CD4-positive, alpha-beta T cell treated with Interleukin-15 for 4 hours (primary cell): Measurements from ENCODE around the gene ENKUR.
A peak's percentile ranks its signal among the peaks of the same experiment; 100 is the strongest.
"Not testable (repeated sequence)": the region's sequence is repeated elsewhere in the genome, so short reads cannot be mapped to it uniquely, and the experiment has no call there.

Experiments used
- DNase-seq: peaks from one replicate; pipeline ENCODE4 v3.0.0-alpha.2; 2020; ENCODE audit warnings: low spot score

Gene ENKUR

DNA sequence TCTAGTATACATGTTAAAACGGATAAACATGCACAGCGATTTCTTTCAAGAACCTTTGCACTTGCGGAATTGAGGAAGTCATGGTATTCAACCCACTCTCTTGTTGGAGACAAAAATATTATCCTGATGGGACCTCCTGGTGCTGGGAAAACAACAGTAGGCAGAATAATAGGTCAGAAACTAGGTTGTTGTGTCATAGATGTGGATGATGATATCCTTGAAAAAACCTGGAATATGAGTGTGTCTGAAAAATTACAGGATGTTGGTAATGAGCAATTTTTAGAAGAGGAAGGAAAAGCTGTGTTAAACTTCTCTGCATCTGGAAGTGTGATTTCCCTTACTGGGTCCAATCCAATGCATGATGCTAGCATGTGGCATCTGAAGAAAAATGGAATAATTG is 7.3 kb upstream of the ENKUR start:
- no peak for DNase-seq

DNA sequence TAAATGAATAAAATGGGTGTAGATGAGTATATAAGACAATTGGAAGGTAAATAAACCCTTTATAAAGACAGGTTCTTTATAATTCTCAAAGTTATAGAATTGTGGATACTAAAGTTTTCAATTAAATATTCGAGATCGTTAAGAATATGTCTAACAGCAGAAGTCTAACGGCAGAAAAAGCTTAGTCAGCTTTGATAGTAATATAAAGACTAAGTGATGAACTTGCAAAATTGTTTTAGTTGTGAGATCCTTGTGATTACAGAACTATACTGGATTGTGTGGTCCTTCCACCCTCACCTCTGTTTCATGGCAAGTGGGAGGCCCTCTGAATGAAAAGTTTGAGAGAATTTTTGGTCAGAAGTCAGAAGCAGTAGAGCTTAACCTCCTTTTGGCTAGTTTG is 2.7 kb upstream of the ENKUR start:
- no peak for DNase-seq

GRCh38 chr10:25017661-25018060 is 1.7 kb upstream of the ENKUR start:
- DNase-seq, result no peak

DNA sequence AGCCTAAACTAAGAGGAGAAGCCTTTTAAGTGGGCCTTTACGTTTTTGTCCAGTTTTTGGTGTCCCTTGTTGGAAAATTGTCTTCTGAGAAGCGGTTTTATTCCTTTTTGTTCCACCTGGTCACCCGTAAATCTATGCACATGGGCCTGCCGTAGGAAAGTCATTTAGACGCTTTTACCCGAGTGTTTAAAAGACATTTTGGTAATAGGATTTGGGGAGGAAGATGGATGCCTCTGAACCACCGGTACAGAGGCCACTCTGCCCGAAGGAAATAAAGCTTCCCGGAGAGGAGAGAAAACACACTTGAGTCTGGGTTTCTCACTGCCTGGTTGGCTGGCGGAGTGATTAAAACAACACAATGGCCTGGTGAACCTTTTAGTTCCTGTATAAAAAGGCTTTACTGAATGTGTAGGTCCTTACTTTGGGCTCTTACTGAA is 1.2 kb upstream of the ENKUR start:
- no peak for DNase-seq

GRCh38 chr10:25016376-25017153 is 607 bp upstream of the ENKUR start, which contains the start of gene THNSL1:
THNSL1 (plus strand) TSS chr10:25016612; CDS start chr10:25023224, 6,612 bp downstream.
- DNase-seq, result peak; percentile 98

GRCh38 chr10:25014579-25014978 is 1.4 kb downstream of the ENKUR start:
- DNase-seq, result no peak

- not testable (repeated sequence) for DNase-seq
Measured at GRCh38 chr10:25011591-25011990, 4.4 kb downstream of the ENKUR start.

GRCh38 chr10:24998044-24998443 is 17.9 kb downstream of the ENKUR start:
- DNase-seq, result no peak

DNA sequence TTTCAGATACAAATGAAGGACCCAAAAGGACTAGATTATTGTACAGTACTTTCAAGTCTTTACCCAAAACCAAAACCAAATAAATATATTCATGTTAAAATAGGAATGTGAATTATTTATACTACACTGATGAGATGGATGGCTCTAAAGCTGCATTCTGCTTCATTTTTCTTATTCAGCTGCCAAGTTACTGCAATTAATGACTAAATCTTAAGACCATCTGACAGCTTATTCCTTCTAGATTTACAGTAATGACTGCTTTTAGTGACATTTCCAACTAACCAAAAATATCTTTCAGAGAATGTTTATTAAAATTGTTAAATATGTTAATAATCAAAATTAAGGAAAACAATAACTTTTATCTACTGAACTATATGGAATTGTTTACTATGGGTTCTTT is 20.9 kb downstream of the ENKUR start:
- no peak for DNase-seq

- no peak for DNase-seq
Measured at GRCh38 chr10:24993237-24993958, 22.6 kb downstream of the ENKUR start.

DNA sequence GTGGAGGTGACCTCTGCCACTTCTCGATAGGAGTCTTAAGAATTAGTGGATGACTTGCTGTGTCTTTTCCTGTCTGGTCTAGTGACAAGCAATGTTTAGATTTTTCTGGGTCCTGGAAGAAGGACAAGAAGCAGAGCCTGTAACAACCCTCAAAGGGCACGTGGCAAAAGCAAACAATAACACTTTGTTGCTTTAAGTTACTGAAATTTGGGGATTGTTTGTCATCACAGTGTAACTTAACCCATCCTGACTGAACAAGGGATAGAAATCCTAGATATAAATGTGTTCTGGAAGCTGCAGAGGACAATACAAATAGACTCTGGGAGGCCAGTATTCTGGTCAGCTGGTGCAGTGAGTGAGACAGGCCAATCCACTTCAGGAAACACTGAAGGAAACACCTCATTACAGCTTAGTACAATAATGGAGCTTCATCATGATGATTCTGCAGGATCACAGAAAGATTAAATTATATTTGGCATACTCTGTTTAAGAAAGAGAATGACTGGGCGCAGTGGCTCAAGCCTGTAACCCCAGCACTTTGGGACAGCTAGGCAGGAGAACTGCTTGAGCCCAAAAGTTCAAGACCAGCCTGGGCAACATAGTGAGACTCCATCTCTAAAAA is 23.3 kb downstream of the ENKUR start:
- no peak for DNase-seq

DNA sequence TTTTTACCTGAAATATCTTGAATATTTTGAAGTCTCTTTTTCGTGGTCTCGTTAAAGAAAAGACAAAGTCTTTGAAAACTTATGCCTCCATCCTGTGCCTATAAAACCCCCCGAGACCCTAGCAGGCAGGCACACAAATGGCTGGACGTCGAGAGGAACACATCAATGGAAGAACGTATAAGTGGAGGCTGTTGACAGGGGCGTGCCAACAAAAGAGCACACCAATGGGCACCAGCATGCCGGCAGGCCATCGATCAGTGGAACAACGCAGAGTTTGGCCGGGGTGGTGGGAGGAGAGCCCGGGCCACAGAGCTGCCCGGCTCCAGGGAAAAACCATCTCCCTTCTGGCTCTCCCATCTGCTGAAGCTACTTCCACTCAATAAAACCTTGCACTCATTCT is 24.7 kb downstream of the ENKUR start:
- DNase-seq, result no peak

GRCh38 chr10:24989867-24990266 is 26.1 kb downstream of the ENKUR start:
- DNase-seq, result no peak

- no peak for DNase-seq
Measured at GRCh38 chr10:24988831-24989640, 26.9 kb downstream of the ENKUR start.

DNA sequence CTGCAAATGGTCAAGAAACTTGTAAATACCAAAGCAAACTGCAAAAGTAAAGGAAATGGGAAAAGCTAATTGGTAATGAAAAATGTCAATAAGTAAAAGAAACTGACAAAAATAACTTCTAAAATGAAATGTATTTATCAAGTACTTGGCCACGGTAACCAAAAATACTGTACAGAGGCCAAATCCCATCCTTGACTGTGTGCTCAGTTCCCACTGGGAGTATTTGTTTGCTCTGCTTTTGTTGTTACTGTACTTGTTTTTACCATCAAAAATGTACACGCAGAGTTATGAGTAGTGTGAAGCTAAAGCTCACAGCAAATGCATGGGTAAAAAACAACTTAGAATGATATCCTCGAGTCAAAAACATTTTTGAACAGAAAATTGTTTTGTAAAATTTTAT is 31.1 kb downstream of the ENKUR start:
- no peak for DNase-seq

- no peak for DNase-seq
Measured at GRCh38 chr10:24983946-24984345, 32.0 kb downstream of the ENKUR start.

- DNase-seq, result no peak
Measured at GRCh38 chr10:24983130-24983529, 32.8 kb downstream of the ENKUR start.

DNA sequence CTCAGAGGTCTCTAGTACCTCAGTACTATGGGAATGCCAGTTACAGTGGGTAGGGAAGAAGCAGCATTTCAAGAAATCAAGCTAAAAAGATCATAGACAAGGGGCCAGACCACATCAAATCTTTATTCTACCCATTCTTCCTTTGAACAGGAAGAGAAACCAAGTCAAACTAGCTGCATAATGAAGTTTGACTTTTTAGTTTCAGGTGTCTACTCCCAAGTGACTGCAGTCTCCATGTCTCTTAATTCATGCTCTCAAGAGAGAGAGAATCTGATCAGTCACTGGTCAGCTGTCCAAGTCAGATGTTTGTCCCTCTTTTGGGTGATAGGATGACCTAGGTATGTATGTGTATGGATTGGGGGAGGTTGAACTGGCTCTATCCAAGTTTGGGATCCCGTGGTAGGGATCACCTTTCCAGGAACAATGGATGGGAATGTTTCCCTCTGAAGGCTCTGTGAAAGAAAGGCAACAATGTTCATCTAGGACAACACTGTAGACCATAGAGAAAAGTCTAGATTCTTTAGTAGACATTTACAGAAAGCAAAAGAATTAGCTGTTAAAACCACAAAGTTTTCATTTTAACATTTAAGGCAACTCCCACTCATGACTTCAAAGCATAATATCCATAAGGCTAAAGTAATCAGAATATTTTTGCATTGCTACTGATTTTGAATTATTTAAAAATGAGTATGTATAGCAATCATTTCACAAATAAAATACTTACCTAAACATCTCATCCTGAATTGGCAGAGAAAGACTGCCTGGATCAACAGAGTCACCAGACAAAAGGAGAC is 33.4 kb downstream of the ENKUR start:
- DNase-seq, result no peak

GRCh38 chr10:24981161-24981710 is 34.7 kb downstream of the ENKUR start:
- no peak for DNase-seq

- no peak for DNase-seq
Measured at GRCh38 chr10:24979685-24980084, 36.3 kb downstream of the ENKUR start.

DNA sequence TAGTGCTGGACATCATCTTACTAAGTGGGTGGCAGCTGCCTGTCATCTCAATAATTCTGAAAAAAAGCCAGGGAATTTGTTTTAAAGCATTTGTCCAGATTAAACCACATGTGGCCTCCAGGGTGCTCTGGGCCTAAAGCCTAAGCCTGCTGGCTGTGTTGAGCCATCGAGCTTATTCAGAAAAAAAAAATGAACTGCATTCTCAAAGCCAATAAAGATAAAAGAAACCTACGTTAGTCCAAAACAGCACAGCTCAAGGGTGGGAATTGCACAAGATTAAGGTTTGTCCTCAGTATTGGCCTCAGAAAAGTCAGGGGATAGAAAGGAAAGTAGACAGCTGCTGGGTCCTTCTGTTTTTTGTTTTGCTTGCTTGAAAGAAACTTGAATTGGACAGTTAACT is 41.0 kb downstream of the ENKUR start:
- no peak for DNase-seq
